ENCODE measurements around the gene PSD2.

DNA sequence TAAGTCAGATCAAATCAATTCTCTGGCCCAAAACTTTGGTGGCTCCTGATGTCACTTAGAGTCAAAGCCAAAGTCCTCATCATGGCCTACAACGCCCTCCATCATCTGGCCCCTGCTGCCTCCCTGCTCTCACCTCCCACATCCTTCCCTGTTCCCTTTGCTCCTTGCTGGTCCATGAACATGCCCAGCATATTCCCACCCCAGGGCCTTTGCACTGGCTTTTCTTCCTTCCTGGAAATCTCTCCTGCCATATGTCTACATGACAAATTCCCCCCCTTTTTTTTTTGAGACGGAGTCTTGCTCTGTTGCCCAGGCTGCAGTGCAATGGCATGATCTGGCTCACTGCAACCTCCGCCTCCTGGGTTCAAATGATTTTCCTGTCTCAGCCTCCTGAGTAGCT lies 11.1 kb upstream of the PSD2 start:
- TF ChIP-seq POLR2AphosphoS5 (IDR thresholded peaks at IDR 0.05) (no peak), CTCF (IDR thresholded peaks at IDR 0.05) (no peak), POLR2A (IDR thresholded peaks at IDR 0.05; ENCODE audit: low read depth) (no peak), EP300 (IDR thresholded peaks at IDR 0.05) (no peak)

All from esophagus muscularis mucosa (tissue), 4 donors.